NCI-H748 (cell line): ENCODE measurements around the gene CYCS.

Experiments used
- DNase-seq: peaks from one replicate; lab custom pipeline; 2025; ENCODE audit not compliant: unreplicated experiment; lab: John Stamatoyannopoulos, UW

The CYCS gene

DNA sequence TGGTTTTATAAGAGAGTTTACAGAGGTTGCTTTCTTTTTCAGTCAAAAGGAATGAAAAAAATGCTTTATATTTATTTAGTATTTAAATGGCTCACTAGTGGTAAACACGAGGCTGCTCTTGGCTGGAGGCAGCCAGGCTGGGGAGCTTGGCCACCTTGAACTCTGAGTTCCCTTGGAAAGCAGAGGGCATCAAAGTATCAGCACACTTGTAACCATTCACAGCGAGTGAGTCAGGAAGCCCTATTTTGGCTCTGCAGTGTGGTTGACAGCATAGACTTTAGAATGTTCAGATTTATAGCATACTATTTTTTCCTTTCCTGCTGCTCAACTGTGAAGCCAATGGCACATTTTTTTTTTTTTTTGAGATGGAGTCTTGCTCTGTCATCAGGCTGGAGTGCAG is 51.6 kb downstream of the CYCS start:
- DNase-seq, result no peak
